H1 (cell line): Measurements from ENCODE around the gene VWA1. TPM values are rescaled to one million over a fixed set of nuclear protein-coding genes. Genes with fewer than 3 reads are reported as not detected.
A peak's percentile ranks its signal among the peaks of the same experiment; 100 is the strongest.

Source experiments
- CTCF ChIA-PET: fragments of 300-600 bp; sonication (Branson Sonifier 250); formaldehyde crosslinking; loops from one replicate; lab custom pipeline; 2021; ENCODE audit not compliant: partially characterized antibody; lab: Charles Lee
- POLR2A ChIA-PET: fragments of 300-600 bp; sonication (Branson Sonifier 250); formaldehyde crosslinking; loops from one replicate; lab custom pipeline; 2021; ENCODE audit warnings: inconsistent platforms; ENCODE audit not compliant: partially characterized antibody; lab: Charles Lee
- DNase-seq, 2 experiments: peaks; one replicate each; pipeline versions ENCODE4 v3.0.0 to v3.0.0-alpha.2; 2010 to 2022; ENCODE audit warnings: low spot score in 2 of 2, low read depth in 1 of 2, mixed read lengths in 1 of 2
- FAIRE-seq: peaks from 2 replicates; lab custom pipeline; 2011; peaks lifted over from hg19 to GRCh38; lab: Jason Lieb, UNC
- H2AFZ ChIP-seq: 2 replicates; pipeline ENCODE4 v1.8.1; 2012; ENCODE audit warnings: low read length, inconsistent platforms
- H2AK5ac ChIP-seq: 2 replicates; pipeline ENCODE4 v1.6.1; 2013; ENCODE audit warnings: low read depth, low read length
- H2BK120ac ChIP-seq: replicated peaks from 2 replicates; pipeline ENCODE3; 2013; ENCODE audit warnings: low read depth, low read length, inconsistent platforms
- H2BK12ac ChIP-seq: 2 replicates; pipeline ENCODE4 v1.6.1; 2013; ENCODE audit warnings: low read depth, low read length
- H2BK15ac ChIP-seq: 2 replicates; pipeline ENCODE4 v1.6.1; 2013; ENCODE audit warnings: low read length
- H2BK20ac ChIP-seq: 2 replicates; pipeline ENCODE4 v1.6.1; 2013; ENCODE audit warnings: low read length
- H2BK5ac ChIP-seq: 2 replicates; pipeline ENCODE4 v1.6.1; 2013; ENCODE audit warnings: low read depth, low read length
- H3K14ac ChIP-seq: 2 replicates; pipeline ENCODE4 v1.6.1; 2013; ENCODE audit warnings: inconsistent platforms; ENCODE audit not compliant: insufficient read length
- H3K18ac ChIP-seq: 2 replicates; pipeline ENCODE4 v1.6.1; 2013; ENCODE audit warnings: low read length; ENCODE audit errors: extremely low read depth
- H3K23ac ChIP-seq: 2 replicates; pipeline ENCODE4 v1.6.1; 2013; ENCODE audit warnings: inconsistent platforms; ENCODE audit not compliant: insufficient read length
- H3K23me2 ChIP-seq: 2 replicates; pipeline ENCODE4 v1.6.1; 2013; ENCODE audit warnings: low read depth, low read length
- H3K27ac ChIP-seq: 2 replicates; pipeline ENCODE4 v1.6.1; 2011; ENCODE audit warnings: low read depth, low read length, inconsistent platforms
- H3K27me3 ChIP-seq, 4 experiments: replicated peaks in 1 of 4; 1 replicate in 1 of 4; 2 replicates in 3 of 4; pipeline versions ENCODE4 v1.6.1 to v1.8.1; 2011 to 2013; ENCODE audit warnings: low read length in 3 of 4, mild to moderate bottlenecking in 3 of 4, inconsistent platforms in 2 of 4, mixed read lengths in 2 of 4, moderate library complexity in 1 of 4; ENCODE audit not compliant: control insufficient read depth in 3 of 4, insufficient read depth in 3 of 4; ENCODE audit errors: extremely low read depth in 1 of 4
- H3K36me3 ChIP-seq, 4 experiments: 2 replicates each; pipeline versions ENCODE4 v1.6.1 to v1.8.1; 2011 to 2013; ENCODE audit warnings: mild to moderate bottlenecking in 4 of 4, low read length in 3 of 4, moderate library complexity in 2 of 4, control low read depth in 1 of 4, inconsistent platforms in 1 of 4; ENCODE audit not compliant: insufficient read depth in 4 of 4, control insufficient read depth in 2 of 4
- H3K4ac ChIP-seq: replicated peaks from 2 replicates; pipeline ENCODE3; 2013; ENCODE audit warnings: low read length, low read depth, mixed read lengths, inconsistent platforms; ENCODE audit not compliant: insufficient read length
- H3K4me1 ChIP-seq, 4 experiments: replicated peaks in 1 of 4; 1 replicate in 1 of 4; 2 replicates in 3 of 4; pipeline versions ENCODE4 v1.6.1 to v1.8.1; 2011 to 2013; ENCODE audit warnings: low read length in 3 of 4, inconsistent platforms in 2 of 4, mixed read lengths in 1 of 4; ENCODE audit not compliant: insufficient read depth in 4 of 4, control insufficient read depth in 3 of 4
- H3K4me2 ChIP-seq, 2 experiments: 2 replicates each; pipeline versions ENCODE4 v1.6.1 to v1.8.1; 2011 to 2013; ENCODE audit warnings: low read depth in 2 of 2, low read length in 2 of 2, control low read depth in 1 of 2, inconsistent platforms in 1 of 2, mild to moderate bottlenecking in 1 of 2; ENCODE audit not compliant: insufficient read depth in 1 of 2
- H3K4me3 ChIP-seq, 4 experiments: fragments of 200-600, 300-600 bp in 1 of 4; sonication (generic), shearing (Covaris generic), sonication (Bioruptor Twin) in 1 of 4; 2 replicates each; pipeline versions ENCODE4 v1.5.1 to v1.8.1; 2011 to 2016; ENCODE audit warnings: low read length in 4 of 4, low read depth in 3 of 4, control low read depth in 2 of 4, inconsistent platforms in 2 of 4, mild to moderate bottlenecking in 2 of 4, mixed read lengths in 1 of 4, moderate library complexity in 1 of 4; ENCODE audit not compliant: insufficient read depth in 2 of 4; ENCODE audit errors: extremely low read depth in 1 of 4
- H3K56ac ChIP-seq: replicated peaks from 2 replicates; pipeline ENCODE3; 2013; ENCODE audit warnings: low read depth, mild to moderate bottlenecking, mixed read lengths, low read length, inconsistent platforms; ENCODE audit not compliant: insufficient read length
- H3K79me1 ChIP-seq: 2 replicates; pipeline ENCODE4 v1.6.1; 2013; ENCODE audit warnings: low read depth, low read length, control low read depth
- H3K79me2 ChIP-seq, 2 experiments: 2 replicates each; pipeline versions ENCODE4 v1.6.1 to v1.8.1; 2012 to 2013; ENCODE audit warnings: low read length in 2 of 2, mild to moderate bottlenecking in 2 of 2, inconsistent platforms in 1 of 2; ENCODE audit not compliant: insufficient read depth in 2 of 2, control insufficient read depth in 1 of 2
- H3K9ac ChIP-seq, 4 experiments: replicated peaks in 1 of 4; 1 replicate in 1 of 4; 2 replicates in 3 of 4; pipeline versions ENCODE4 v1.6.1 to v1.8.1; 2011 to 2013; ENCODE audit warnings: low read depth in 3 of 4, low read length in 3 of 4, control low read depth in 2 of 4, mild to moderate bottlenecking in 2 of 4, moderate library complexity in 2 of 4, inconsistent platforms in 1 of 4; ENCODE audit errors: extremely low read depth in 1 of 4
- H3K9me3 ChIP-seq, 2 experiments: 2 replicates each; pipeline versions ENCODE4 v1.6.1 to v1.8.1; 2012 to 2013; ENCODE audit warnings: mild to moderate bottlenecking in 2 of 2, moderate library complexity in 2 of 2, control low read depth in 1 of 2, inconsistent platforms in 1 of 2, low read depth in 1 of 2, low read length in 1 of 2, mixed read lengths in 1 of 2; ENCODE audit not compliant: insufficient read depth in 2 of 2
- H4K20me1 ChIP-seq, 2 experiments: replicated peaks in 1 of 2; 2 replicates each; pipeline versions ENCODE3 to v1.8.1; 2011 to 2013; ENCODE audit warnings: inconsistent platforms in 2 of 2, low read length in 2 of 2, mild to moderate bottlenecking in 1 of 2; ENCODE audit not compliant: insufficient read depth in 2 of 2, control insufficient read depth in 1 of 2
- H4K5ac ChIP-seq: 2 replicates; pipeline ENCODE4 v1.6.1; 2013; ENCODE audit warnings: low read length, low read depth, mixed read lengths, inconsistent platforms; ENCODE audit not compliant: insufficient read length
- H4K8ac ChIP-seq: 2 replicates; pipeline ENCODE4 v1.8.0; 2013; ENCODE audit warnings: mild to moderate bottlenecking, moderate library complexity, low read length, inconsistent platforms; ENCODE audit not compliant: insufficient read depth; ENCODE audit errors: extremely low read depth
- H4K91ac ChIP-seq: replicated peaks from 2 replicates; pipeline ENCODE3; 2013; ENCODE audit warnings: low read length, mixed read lengths, inconsistent platforms; ENCODE audit not compliant: insufficient read length
- BACH1 ChIP-seq: IDR thresholded peaks from 2 replicates; pipeline ENCODE4 v1.6.1; 2012; ENCODE audit warnings: low read length, improper control_type of control experiment
- KDM4A ChIP-seq: IDR thresholded peaks from one replicate; pipeline ENCODE4 v1.7.1; 2012; ENCODE audit warnings: low read depth, mild to moderate bottlenecking, moderate library complexity, low read length, inconsistent platforms; ENCODE audit not compliant: severe bottlenecking
- TAF1 ChIP-seq: IDR thresholded peaks from 2 replicates; pipeline ENCODE4 v1.6.1; 2011; ENCODE audit warnings: mild to moderate bottlenecking, low read depth, low read length
- WGBS, 2 experiments: shearing (Covaris generic) in 1 of 2; methylation state at CpG; one replicate each; pipeline versions ENCODE4 v1.1.6 to v1.1.7; 2013 to 2015; ENCODE audit warnings: low lambda C conversion rate in 2 of 2, mixed read lengths in 2 of 2, inconsistent platforms in 1 of 2, low coverage in 1 of 2, missing lambda C conversion rate in 1 of 2; ENCODE audit not compliant: insufficient replicate concordance in 2 of 2, insufficient coverage in 1 of 2, insufficient read length in 1 of 2; ENCODE audit errors: extremely low coverage in 1 of 2, missing lambda C conversion rate in 1 of 2; 5-methylcytosine and 5-hydroxymethylcytosine counted together
- long read RNA-seq, 2 experiments: library from RNA in 1 of 2; library from capped mRNA in 1 of 2; stranded (forward); transcript quantifications; one replicate each; pipeline ENCODE4 v2.0.0, GENCODE V29; 2021; ENCODE audit warnings: inconsistent platforms in 1 of 2
- polyA minus RNA-seq, 3 experiments: library from RNA; depleted of rRNA, polyadenylated mRNA; stranded (reverse); fragments of >200 nt; gene quantifications; 1 replicate in 2 of 3; 2 replicates in 1 of 3; pipeline ENCODE4 v1.2.3, GENCODE V29; 2011
- polyA plus RNA-seq, 7 experiments: library from polyadenylated mRNA; depleted of rRNA in 3 of 7; stranded (reverse) in 5 of 7; unstranded in 2 of 7; fragments of >200 nt in 5 of 7; fragments of 200-250 nt in 2 of 7; gene quantifications; 1 replicate in 5 of 7; 2 replicates in 1 of 7; 4 replicates in 1 of 7; pipeline versions ENCODE4 v1.2.1 to v1.2.3, GENCODE V29; 2011 to 2013; ENCODE audit warnings: missing spikeins in 2 of 7, mixed read lengths in 2 of 7
- total RNA-seq: library from RNA; stranded (reverse); fragmentation: NEBNext Ultra II Directional; extraction: Animal tissue kit (Norgen Biotek cat#: 25700); gene quantifications from 2 replicates; pipeline ENCODE4 v1.2.1, GENCODE V29; 2021
- TF ChIP-seq, protein P1 (sequence below): IDR thresholded peaks from 2 replicates; pipeline ENCODE4 v1.6.1; 2012; ENCODE audit warnings: inconsistent platforms

The VWA1 gene, protein sequence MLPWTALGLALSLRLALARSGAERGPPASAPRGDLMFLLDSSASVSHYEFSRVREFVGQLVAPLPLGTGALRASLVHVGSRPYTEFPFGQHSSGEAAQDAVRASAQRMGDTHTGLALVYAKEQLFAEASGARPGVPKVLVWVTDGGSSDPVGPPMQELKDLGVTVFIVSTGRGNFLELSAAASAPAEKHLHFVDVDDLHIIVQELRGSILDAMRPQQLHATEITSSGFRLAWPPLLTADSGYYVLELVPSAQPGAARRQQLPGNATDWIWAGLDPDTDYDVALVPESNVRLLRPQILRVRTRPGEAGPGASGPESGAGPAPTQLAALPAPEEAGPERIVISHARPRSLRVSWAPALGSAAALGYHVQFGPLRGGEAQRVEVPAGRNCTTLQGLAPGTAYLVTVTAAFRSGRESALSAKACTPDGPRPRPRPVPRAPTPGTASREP
- total RNA-seq (36.6 and 42.0 TPM in 2 replicates), polyA plus RNA-seq (2011; rRNA removed) (16.0 and 19.5 TPM in 2 replicates), polyA minus RNA-seq (2011; rRNA and poly(A)+ RNA removed) (3.7 and 6.6 TPM in 2 replicates)
- 15.8 TPM for polyA plus RNA-seq (2011; cell fraction: cytosol; rRNA removed)
- 26.0 TPM for polyA plus RNA-seq (2011; cell fraction: nucleus; rRNA removed)
- 15.3 to 20.4 TPM (median 19.1 TPM) in 4 replicates for polyA plus RNA-seq (2012, experiment 1 of 2)
- 11.3 TPM for polyA plus RNA-seq (2012, experiment 2 of 2)
- 32.5 TPM for polyA plus RNA-seq (2013, experiment 1 of 2)
- polyA plus RNA-seq (2013, experiment 2 of 2): 30.8 TPM
- 13.1 TPM for polyA minus RNA-seq (2011; cell fraction: cytosol; rRNA and poly(A)+ RNA removed)
- 13.6 TPM for polyA minus RNA-seq (2011; cell fraction: nucleus; rRNA and poly(A)+ RNA removed)
- long read RNA-seq, experiment 1, full-length matches to known transcripts: 5 of 45 reads
- long read RNA-seq, experiment 1, partial matches to known transcripts: 36 of 45 reads
- long read RNA-seq, experiment 1, other reads (novel, unspliced or antisense): 4 of 45 reads
- long read RNA-seq, experiment 2, partial matches to known transcripts: 0 of 1 reads
- long read RNA-seq, experiment 2, other reads (novel, unspliced or antisense): 1 of 1 reads

DNA sequence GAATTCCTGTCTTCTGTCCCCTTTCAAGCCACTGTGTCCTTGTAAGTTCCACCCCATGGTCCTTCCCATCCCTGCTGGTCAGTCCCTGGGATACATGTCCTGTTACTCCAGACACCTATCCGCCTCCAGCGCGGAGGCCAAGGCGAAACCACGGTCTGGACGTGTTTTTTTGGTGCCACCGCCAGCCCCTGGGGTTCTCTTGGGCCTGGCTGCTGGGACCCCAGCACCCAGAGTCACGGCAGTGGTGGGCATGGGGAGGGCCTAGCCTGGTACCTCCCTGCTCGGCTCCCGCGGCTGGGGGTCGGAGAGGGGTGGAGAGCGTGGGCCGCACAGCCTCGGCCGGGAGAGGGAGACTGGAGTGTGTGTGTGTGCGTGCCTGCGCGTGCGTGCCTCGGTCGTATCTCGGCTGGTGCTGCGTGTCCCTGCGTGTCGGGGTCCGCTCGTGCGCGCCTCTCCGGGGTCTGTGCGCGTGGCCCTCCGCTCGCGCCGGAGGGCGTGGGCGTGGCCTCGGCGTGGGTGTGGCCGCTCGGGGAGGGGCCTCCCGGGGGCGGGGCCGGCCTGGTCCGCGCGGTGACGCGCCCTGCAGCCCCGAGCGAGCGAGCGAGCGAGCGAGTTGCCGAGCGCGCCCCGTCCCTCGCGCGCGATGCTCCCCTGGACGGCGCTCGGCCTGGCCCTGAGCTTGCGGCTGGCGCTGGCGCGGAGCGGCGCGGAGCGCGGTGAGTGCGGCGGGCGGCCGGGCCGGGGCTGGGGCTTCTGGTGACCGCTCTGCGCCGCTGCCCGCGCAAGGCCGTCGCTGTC lies at the start of gene VWA1:
Gene VWA1 (plus strand): TSS at position 585 of the 798 bp plus-strand sequence. CDS start 59 bp downstream, at position 644.
- H4K8ac ChIP-seq: peak within 1 kb of the TSS; percentile 86
- peak within 1 kb of the TSS; percentile 69 for H2BK12ac ChIP-seq
- peak within 1 kb of the TSS; percentile 97; the same call in 1 of the 2 replicates for H2BK20ac ChIP-seq
- H2BK120ac ChIP-seq: peak within 1 kb of the TSS; percentile 79
- H3K27ac ChIP-seq: peak within 1 kb of the TSS; percentile 17; the same call in 1 of the 2 replicates
- H3K9ac ChIP-seq: peak within 1 kb of the TSS in 1 of 4 experiments; percentile 38; a peak in 3 of 7 replicates
- H3K18ac ChIP-seq: peak within 1 kb of the TSS; percentile 86
- FAIRE-seq (no peak), DNase-seq (peak in 1 of 2 experiments; percentile 86)
- H3K4me3 ChIP-seq: peak within 1 kb of the TSS; percentile 46 to 72 (median 70)
- peak within 1 kb of the TSS; percentile 71 for H3K56ac ChIP-seq
- peak within 1 kb of the TSS; percentile 99 for H4K91ac ChIP-seq
- no peak within 1 kb of the TSS for H3K23ac ChIP-seq
- H3K23me2 ChIP-seq: peaks cover 18% of the 10 kb centered on the region; the same call in 1 of the 2 replicates
- H3K4ac ChIP-seq: peak within 1 kb of the TSS; percentile 69
- H2BK15ac ChIP-seq: peak within 1 kb of the TSS; percentile 73; the same call in 1 of the 2 replicates
- ChIA-PET CTCF (interaction anchor here (0.9 to 2.1 kb wide), 4 partner anchors 17 to 33 kb away, joined by 3 to 6 read pairs (median 4); no protein-coding TSS in a partner anchor), POLR2A (interaction anchor here (0.6 to 22.9 kb wide), 8 partner anchors 13 to 104 kb away, joined by 3 to 515 read pairs (median 6); partner anchors contain the start of genes ANKRD65, CCNL2 and MRPL20)
- H2AFZ ChIP-seq: no peak within 1 kb of the TSS
- peak within 1 kb of the TSS; percentile 64 for H4K5ac ChIP-seq
- peaks cover 0 to 3% (median 0%) of the 10 kb centered on the region in 4 experiments; a peak in 2 of 7 replicates for H3K27me3 ChIP-seq
- H3K4me2 ChIP-seq: peak within 1 kb of the TSS; percentile 54 to 94
- H3K36me3 ChIP-seq: peaks cover 0 to 7% (median 0%) of the 10 kb centered on the region in 4 experiments; a peak in 1 of 8 replicates
- no peaks in the 10 kb centered on the region for H3K79me1 ChIP-seq
- no peak within 1 kb of the TSS for H3K14ac ChIP-seq
- H3K79me2 ChIP-seq: peaks cover 0 to 8% of the 10 kb centered on the region in 2 experiments; a peak in 1 of 4 replicates
- peaks cover 4 to 7% of the 10 kb centered on the region in 2 experiments for H4K20me1 ChIP-seq
- H2BK5ac ChIP-seq: peak within 1 kb of the TSS; percentile 95; the same call in 1 of the 2 replicates
- WGBS, 2 experiments: 11% methylated on average over 44 of the region's 89 CpGs; no CpG with 5 or more reads in 1 of the 2 experiments
- 0 out of 2 replicates have a peak within 1 kb of the TSS, but pooled peaks have one; percentile 88 for H2AK5ac ChIP-seq
- peaks cover 0 to 54% (median 41%) of the 10 kb centered on the region in 4 experiments; a peak in 6 of 7 replicates for H3K4me1 ChIP-seq
- no peaks in the 10 kb centered on the region for H3K9me3 ChIP-seq
- TF ChIP-seq TAF1 (peak; percentile 46; the same call in 1 of the 2 replicates), KDM4A (peak; percentile 40), BACH1 (peak; percentile 82)
- TF ChIP-seq, protein P1, sequence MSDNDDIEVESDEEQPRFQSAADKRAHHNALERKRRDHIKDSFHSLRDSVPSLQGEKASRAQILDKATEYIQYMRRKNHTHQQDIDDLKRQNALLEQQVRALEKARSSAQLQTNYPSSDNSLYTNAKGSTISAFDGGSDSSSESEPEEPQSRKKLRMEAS: peak; percentile 59; the same call in 1 of the 2 replicates
